ENCODE results near the gene RBM4B. TPM values are rescaled to one million over a fixed set of nuclear protein-coding genes. Genes with fewer than 3 reads are reported as not detected.

Gene RBM4B
- total and polyA plus RNA-seq, 2 of the 13 experiments (the other 11 are each of a cell fraction or from before 2014, with no cell fraction given): 25.8 to 32.4 TPM

DNA sequence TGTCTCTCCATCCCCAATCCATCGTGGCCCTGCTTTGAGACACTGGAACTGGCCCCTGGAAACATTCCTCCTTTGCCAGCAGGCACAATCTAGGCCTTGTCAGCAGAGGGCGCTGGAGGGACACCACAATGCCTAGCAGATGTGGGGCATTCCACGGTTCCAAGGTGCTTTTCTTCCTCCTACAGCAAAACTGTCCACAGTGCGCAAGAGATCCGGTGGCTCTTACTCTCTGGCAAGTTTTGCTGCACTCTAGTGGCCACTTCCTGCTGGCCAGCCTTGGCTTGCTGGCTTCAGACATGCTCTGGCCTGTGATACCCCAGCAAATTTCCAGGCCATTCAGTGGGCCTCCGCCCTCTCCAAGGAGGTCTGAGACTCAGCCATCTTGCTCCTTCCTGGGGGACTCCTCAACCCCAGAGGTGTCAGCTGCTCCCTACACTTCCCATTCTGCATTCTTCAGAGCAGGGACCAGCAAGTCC lies 17.1 kb upstream of the RBM4B start (continued):
- TF ChIP-seq, protein P1, sequence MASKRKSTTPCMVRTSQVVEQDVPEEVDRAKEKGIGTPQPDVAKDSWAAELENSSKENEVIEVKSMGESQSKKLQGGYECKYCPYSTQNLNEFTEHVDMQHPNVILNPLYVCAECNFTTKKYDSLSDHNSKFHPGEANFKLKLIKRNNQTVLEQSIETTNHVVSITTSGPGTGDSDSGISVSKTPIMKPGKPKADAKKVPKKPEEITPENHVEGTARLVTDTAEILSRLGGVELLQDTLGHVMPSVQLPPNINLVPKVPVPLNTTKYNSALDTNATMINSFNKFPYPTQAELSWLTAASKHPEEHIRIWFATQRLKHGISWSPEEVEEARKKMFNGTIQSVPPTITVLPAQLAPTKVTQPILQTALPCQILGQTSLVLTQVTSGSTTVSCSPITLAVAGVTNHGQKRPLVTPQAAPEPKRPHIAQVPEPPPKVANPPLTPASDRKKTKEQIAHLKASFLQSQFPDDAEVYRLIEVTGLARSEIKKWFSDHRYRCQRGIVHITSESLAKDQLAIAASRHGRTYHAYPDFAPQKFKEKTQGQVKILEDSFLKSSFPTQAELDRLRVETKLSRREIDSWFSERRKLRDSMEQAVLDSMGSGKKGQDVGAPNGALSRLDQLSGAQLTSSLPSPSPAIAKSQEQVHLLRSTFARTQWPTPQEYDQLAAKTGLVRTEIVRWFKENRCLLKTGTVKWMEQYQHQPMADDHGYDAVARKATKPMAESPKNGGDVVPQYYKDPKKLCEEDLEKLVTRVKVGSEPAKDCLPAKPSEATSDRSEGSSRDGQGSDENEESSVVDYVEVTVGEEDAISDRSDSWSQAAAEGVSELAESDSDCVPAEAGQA (IDR thresholded peaks at IDR 0.05; ENCODE audit: low read depth): no peak
- TF ChIP-seq, protein P1 (CRISPR knock-in tag; IDR thresholded peaks at IDR 0.05; ENCODE audit: borderline replicate concordance): no peak
- TF ChIP-seq AHR (CRISPR knock-in tag; IDR thresholded peaks at IDR 0.05) (no peak), ZBTB20 (CRISPR knock-in tag; IDR thresholded peaks at IDR 0.05; ENCODE audit: borderline replicate concordance, low read depth) (0 out of 2 replicates have a peak, but pooled peaks have one; percentile 53), ZFP36L2 (CRISPR knock-in tag; IDR thresholded peaks at IDR 0.05) (no peak), SOX13 (IDR thresholded peaks at IDR 0.05) (no peak), SOX13 (CRISPR knock-in tag; conservative IDR thresholded peaks at IDR 0.05 in 1 of 2, IDR thresholded peaks at IDR 0.05 in 1 of 2) (peak in 1 of 2 experiments; percentile 30; a peak in 1 of 4 replicates), RXRA (CRISPR knock-in tag; IDR thresholded peaks at IDR 0.05) (no peak), LBX2 (CRISPR knock-in tag; IDR thresholded peaks at IDR 0.05; ENCODE audit: borderline replicate concordance) (no peak), SUZ12 (IDR thresholded peaks at IDR 0.05; ENCODE audit: low read depth, low read length) (no peak), ZNF354B (CRISPR knock-in tag; IDR thresholded peaks at IDR 0.05) (no peak), ZSCAN29 (CRISPR knock-in tag; conservative IDR thresholded peaks at IDR 0.05) (0 out of 2 replicates have a peak, but pooled peaks have one; percentile 69), ZBTB7B (CRISPR knock-in tag; IDR thresholded peaks at IDR 0.05) (peak; percentile 56; the same call in 1 of the 2 replicates), ZNF549 (CRISPR knock-in tag; IDR thresholded peaks at IDR 0.05) (no peak), SMAD1 (CRISPR knock-in tag; IDR thresholded peaks at IDR 0.05; ENCODE audit: borderline replicate concordance, low read depth) (0 out of 2 replicates have a peak, but pooled peaks have one; percentile 75)
- TF ChIP-seq, protein P2, sequence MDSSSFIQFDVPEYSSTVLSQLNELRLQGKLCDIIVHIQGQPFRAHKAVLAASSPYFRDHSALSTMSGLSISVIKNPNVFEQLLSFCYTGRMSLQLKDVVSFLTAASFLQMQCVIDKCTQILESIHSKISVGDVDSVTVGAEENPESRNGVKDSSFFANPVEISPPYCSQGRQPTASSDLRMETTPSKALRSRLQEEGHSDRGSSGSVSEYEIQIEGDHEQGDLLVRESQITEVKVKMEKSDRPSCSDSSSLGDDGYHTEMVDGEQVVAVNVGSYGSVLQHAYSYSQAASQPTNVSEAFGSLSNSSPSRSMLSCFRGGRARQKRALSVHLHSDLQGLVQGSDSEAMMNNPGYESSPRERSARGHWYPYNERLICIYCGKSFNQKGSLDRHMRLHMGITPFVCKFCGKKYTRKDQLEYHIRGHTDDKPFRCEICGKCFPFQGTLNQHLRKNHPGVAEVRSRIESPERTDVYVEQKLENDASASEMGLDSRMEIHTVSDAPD (CRISPR knock-in tag; IDR thresholded peaks at IDR 0.05): no peak
- TF ChIP-seq, protein P3, sequence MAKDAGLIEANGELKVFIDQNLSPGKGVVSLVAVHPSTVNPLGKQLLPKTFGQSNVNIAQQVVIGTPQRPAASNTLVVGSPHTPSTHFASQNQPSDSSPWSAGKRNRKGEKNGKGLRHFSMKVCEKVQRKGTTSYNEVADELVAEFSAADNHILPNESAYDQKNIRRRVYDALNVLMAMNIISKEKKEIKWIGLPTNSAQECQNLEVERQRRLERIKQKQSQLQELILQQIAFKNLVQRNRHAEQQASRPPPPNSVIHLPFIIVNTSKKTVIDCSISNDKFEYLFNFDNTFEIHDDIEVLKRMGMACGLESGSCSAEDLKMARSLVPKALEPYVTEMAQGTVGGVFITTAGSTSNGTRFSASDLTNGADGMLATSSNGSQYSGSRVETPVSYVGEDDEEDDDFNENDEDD (CRISPR knock-in tag; IDR thresholded peaks at IDR 0.05; ENCODE audit: borderline replicate concordance): peak; percentile 15; the same call in 1 of the 2 replicates
- TF ChIP-seq, protein P4, sequence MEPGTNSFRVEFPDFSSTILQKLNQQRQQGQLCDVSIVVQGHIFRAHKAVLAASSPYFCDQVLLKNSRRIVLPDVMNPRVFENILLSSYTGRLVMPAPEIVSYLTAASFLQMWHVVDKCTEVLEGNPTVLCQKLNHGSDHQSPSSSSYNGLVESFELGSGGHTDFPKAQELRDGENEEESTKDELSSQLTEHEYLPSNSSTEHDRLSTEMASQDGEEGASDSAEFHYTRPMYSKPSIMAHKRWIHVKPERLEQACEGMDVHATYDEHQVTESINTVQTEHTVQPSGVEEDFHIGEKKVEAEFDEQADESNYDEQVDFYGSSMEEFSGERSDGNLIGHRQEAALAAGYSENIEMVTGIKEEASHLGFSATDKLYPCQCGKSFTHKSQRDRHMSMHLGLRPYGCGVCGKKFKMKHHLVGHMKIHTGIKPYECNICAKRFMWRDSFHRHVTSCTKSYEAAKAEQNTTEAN (CRISPR knock-in tag; conservative IDR thresholded peaks at IDR 0.05): no peak

Measured in HepG2 (cell line).